B cell (primary cell): ENCODE measurements around the gene ATG7. TPM values are rescaled to one million over a fixed set of nuclear protein-coding genes. Genes with fewer than 3 reads are reported as not detected.
"Not testable (repeated sequence)": the region's sequence is repeated elsewhere in the genome, so short reads cannot be mapped to it uniquely, and the experiment has no call there.

Source experiments
- ATAC-seq: fragments of 200-7000 bp; cut with Tn5 transposase; one replicate; pipeline ENCODE4 v1.10.0; 2021; ENCODE audit warnings: low read depth, mild to moderate bottlenecking, moderate number of reproducible peaks, moderate library complexity
- CTCF ChIA-PET: fragments of 350-600 bp; sonication (Branson Sonifier 250); formaldehyde crosslinking; loops from one replicate; lab custom pipeline; 2021; ENCODE audit warnings: antibody characterized with exemption, inconsistent platforms; lab: Charles Lee
- POLR2A ChIA-PET: fragments of 350-600 bp; sonication (Branson Sonifier 250); formaldehyde crosslinking; loops from one replicate; lab custom pipeline; 2021; ENCODE audit warnings: antibody characterized with exemption; lab: Charles Lee
- DNase-seq: peaks from one replicate; pipeline ENCODE4 v3.0.0; 2013
- H2AFZ ChIP-seq: 2 replicates; pipeline ENCODE4 v1.6.1; 2012; ENCODE audit warnings: mild to moderate bottlenecking, low read depth, low read length; ENCODE audit not compliant: insufficient read depth, poor library complexity, severe bottlenecking
- H3K27ac ChIP-seq, 2 donors: 1 replicate in 1 of 2; 2 replicates in 1 of 2; pipeline ENCODE4 v1.5.1; 2012 to 2013; ENCODE audit warnings: low read length in 2 of 2, mild to moderate bottlenecking in 2 of 2, moderate library complexity in 1 of 2
- H3K27me3 ChIP-seq, 4 experiments: fragments of 200-600 bp in 1 of 4; sonication (generic) in 1 of 4; replicated peaks in 1 of 4; 1 replicate in 2 of 4; 2 replicates in 2 of 4; pipeline versions ENCODE4 v1.6.1 to v1.7.0; 2013 to 2016; ENCODE audit warnings: low read length in 3 of 4, mild to moderate bottlenecking in 2 of 4, mixed read lengths in 1 of 4, moderate library complexity in 1 of 4; ENCODE audit not compliant: insufficient read depth in 4 of 4, control insufficient read depth in 3 of 4; ENCODE audit errors: control extremely low read depth in 1 of 4
- H3K36me3 ChIP-seq, 2 experiments: replicated peaks in 1 of 2; 1 replicate in 1 of 2; 2 replicates in 1 of 2; pipeline versions ENCODE4 v1.6.1 to v1.7.1; 2013; ENCODE audit warnings: low read length in 1 of 2; ENCODE audit not compliant: insufficient read depth in 2 of 2, control insufficient read depth in 1 of 2; ENCODE audit errors: control extremely low read depth in 1 of 2, extremely low read depth in 1 of 2
- H3K4me1 ChIP-seq, 2 donors: fragments of 200-600 bp in 1 of 2; sonication (generic) in 1 of 2; 1 replicate in 1 of 2; 2 replicates in 1 of 2; pipeline versions ENCODE4 v1.5.1 to v1.6.1; 2013 to 2017; ENCODE audit warnings: low read length in 2 of 2; ENCODE audit not compliant: control insufficient read depth in 2 of 2, insufficient read depth in 2 of 2
- H3K4me2 ChIP-seq: replicated peaks from 2 replicates; pipeline ENCODE3; 2012; ENCODE audit warnings: mild to moderate bottlenecking, low read depth, low read length; ENCODE audit not compliant: poor library complexity, severe bottlenecking
- H3K4me3 ChIP-seq, 5 experiments: fragments of 200-600 bp in 1 of 5; sonication (generic) in 1 of 5; 1 replicate in 3 of 5; 2 replicates in 2 of 5; pipeline versions ENCODE4 v1.5.1 to v1.7.0; 2011 to 2016; ENCODE audit warnings: low read length in 4 of 5, mild to moderate bottlenecking in 4 of 5, low read depth in 2 of 5, control low read depth in 1 of 5, moderate library complexity in 1 of 5; ENCODE audit not compliant: insufficient read depth in 1 of 5; ENCODE audit errors: control extremely low read depth in 1 of 5, extremely low read depth in 1 of 5
- H3K79me2 ChIP-seq: fragments of 200-600 bp; sonication (generic); one replicate; pipeline ENCODE4 v1.6.0; 2016; ENCODE audit warnings: low read length; ENCODE audit not compliant: control insufficient read depth, insufficient read depth
- H3K9ac ChIP-seq: fragments of 200-600 bp; sonication (generic); 2 replicates; pipeline ENCODE4 v1.6.1; 2017; ENCODE audit warnings: mild to moderate bottlenecking, low read length, moderate library complexity
- H3K9me3 ChIP-seq, 3 donors: one replicate each; pipeline versions ENCODE4 v1.6.1 to v1.7.1; 2013; ENCODE audit warnings: low read length in 2 of 3; ENCODE audit not compliant: control insufficient read depth in 2 of 3, insufficient read depth in 1 of 3; ENCODE audit errors: control extremely low read depth in 1 of 3
- H4K20me1 ChIP-seq: 2 replicates; pipeline ENCODE4 v1.6.0; 2012; ENCODE audit warnings: mild to moderate bottlenecking, low read length; ENCODE audit not compliant: insufficient read depth, control insufficient read depth, poor library complexity, severe bottlenecking
- H3K27ac Mint-ChIP-seq: one replicate; pipeline ENCODE4 v1.8.0; 2021; ENCODE audit warnings: mixed read lengths
- H3K27me3 Mint-ChIP-seq: one replicate; pipeline ENCODE4 v1.8.0; 2021; ENCODE audit warnings: mixed read lengths
- H3K4me1 Mint-ChIP-seq: one replicate; pipeline ENCODE4 v1.8.0; 2021; ENCODE audit warnings: mixed read lengths
- H3K4me3 Mint-ChIP-seq: one replicate; pipeline ENCODE4 v1.8.0; 2021; ENCODE audit warnings: mixed read lengths
- H3K9me3 Mint-ChIP-seq: one replicate; pipeline ENCODE4 v1.8.0; 2022; ENCODE audit warnings: mixed read lengths; ENCODE audit not compliant: insufficient read depth
- CTCF ChIP-seq: fragments of 200-600 bp; IDR thresholded peaks from one replicate; pipeline ENCODE4 v1.8.0; 2022; ENCODE audit warnings: antibody characterized with exemption, mild to moderate bottlenecking
- EZH2 ChIP-seq: IDR thresholded peaks from 2 replicates; pipeline ENCODE4 v1.6.1; 2012; ENCODE audit warnings: borderline replicate concordance, low read depth, mild to moderate bottlenecking, moderate library complexity, low read length; ENCODE audit not compliant: insufficient read depth, poor library complexity, severe bottlenecking
- WGBS: methylation state at CpG from one replicate; pipeline ENCODE4 v1.1.5; 2013; ENCODE audit warnings: missing lambda C conversion rate; ENCODE audit not compliant: insufficient coverage; 5-methylcytosine and 5-hydroxymethylcytosine counted together
- intact Hi-C: fragments of 100-400 bp; cut with micrococcal nuclease; formaldehyde crosslinking; loops from one replicate; pipeline ENCODE4 v1.10.0; 2022
- polyA plus RNA-seq: library from polyadenylated mRNA; depleted of rRNA; stranded (reverse); fragments of >200 nt; gene quantifications from 2 replicates; pipeline ENCODE4 v1.2.3, GENCODE V29; 2012
- total RNA-seq, 2 donors: library from RNA; stranded (reverse); fragments of 120-200 nt in 1 of 2; gene quantifications; 1 replicate in 1 of 2; 2 replicates in 1 of 2; pipeline versions ENCODE4 v1.2.3 to v1.2.4, GENCODE V29; 2013 to 2022

The ATG7 gene
- total and polyA plus RNA-seq, 2 donors (not counting 1 experiment from before 2014, with no cell fraction given), result 13.9 to 66.4 TPM

DNA sequence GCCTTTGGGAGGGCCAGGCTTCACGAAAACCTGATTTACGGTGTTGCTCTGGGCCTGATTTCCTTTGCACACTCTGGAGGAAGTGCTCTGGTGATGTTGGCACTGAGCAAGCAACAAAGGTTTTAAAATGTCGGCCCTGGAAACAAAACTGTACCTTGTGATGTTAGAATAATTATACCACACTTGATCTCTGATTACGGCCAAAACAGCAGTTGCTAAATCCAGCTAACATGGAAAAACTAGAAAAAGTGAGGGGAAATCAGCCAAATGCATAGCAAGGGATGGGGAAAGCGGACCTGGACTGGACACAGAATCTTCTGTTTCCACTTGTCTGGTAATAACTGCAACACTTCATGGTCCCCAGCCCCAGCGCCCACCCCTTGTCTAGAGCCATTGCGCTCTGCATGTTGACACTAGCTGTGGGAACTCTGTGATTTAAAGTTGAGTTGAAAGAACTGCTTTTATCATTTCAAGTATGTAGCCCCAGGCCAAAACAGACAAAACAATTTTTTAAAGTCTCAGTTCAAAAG is 251.4 kb downstream of the ATG7 start:
- ChIA-PET POLR2A (no interaction called here), CTCF (no interaction called here)
- no peak overlapping the region for H2AFZ ChIP-seq
- Mint-ChIP-seq H3K4me1 (no peaks in the 10 kb centered on the region), H3K4me3 (no peak overlapping the region), H3K27ac (no peak overlapping the region), H3K9me3 (peaks cover 2% of the 10 kb centered on the region), H3K27me3 (no peaks in the 10 kb centered on the region)
- H3K9ac ChIP-seq, result no peak overlapping the region
- no peak for TF ChIP-seq CTCF
- no peak for TF ChIP-seq EZH2
- WGBS, result 59% methylated on average over 3 of the region's 7 CpGs
- intact Hi-C loops, result no loop called here
- no peak overlapping the region for H3K4me3 ChIP-seq
- H3K27ac ChIP-seq, result no peak overlapping the region
- H3K4me2 ChIP-seq, result no peak overlapping the region
- ATAC-seq (no peak), DNase-seq (no peak)
- no peaks in the 10 kb centered on the region for H3K79me2 ChIP-seq
- no peaks in the 10 kb centered on the region for H3K36me3 ChIP-seq
- no peaks in the 10 kb centered on the region for H3K4me1 ChIP-seq
- H3K9me3 ChIP-seq, result peaks cover 0 to 7% (median 0%) of the 10 kb centered on the region in 3 donors
- H3K27me3 ChIP-seq, result no peaks in the 10 kb centered on the region
- H4K20me1 ChIP-seq, result no peaks in the 10 kb centered on the region

DNA sequence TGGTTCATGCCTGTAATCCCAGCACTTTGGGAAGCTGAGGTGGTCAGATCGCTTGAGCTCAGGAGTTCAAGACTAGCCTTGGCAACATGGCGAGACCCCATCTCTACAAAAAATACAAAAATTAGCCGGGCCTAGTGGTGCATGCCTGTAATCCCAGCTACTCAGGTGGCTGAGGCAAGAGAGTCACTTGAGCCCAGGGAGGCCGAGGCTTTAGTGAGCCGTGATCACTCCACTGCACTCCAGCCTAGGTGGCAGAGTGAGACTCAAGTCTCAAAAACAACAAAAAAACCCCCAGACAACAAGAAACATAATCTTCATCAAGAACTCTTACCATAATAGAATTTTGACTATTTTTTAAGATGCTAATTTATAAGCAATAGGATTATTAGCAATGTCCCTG is 253.9 kb downstream of the ATG7 start:
- POLR2A ChIA-PET, result interaction anchor here (0.7 kb wide), 1 partner anchor 29 kb away, joined by 3 read pairs; no protein-coding TSS in a partner anchor

More for the DNA sequence above, 253.9 kb downstream of the ATG7 start:
- H3K27ac ChIP-seq, H3K9me3 ChIP-seq, H3K27me3 ChIP-seq, ATAC-seq, H3K27ac Mint-ChIP-seq, H2AFZ ChIP-seq, H3K4me1 Mint-ChIP-seq, H3K9me3 Mint-ChIP-seq, DNase-seq, H3K27me3 Mint-ChIP-seq, H3K4me2 ChIP-seq, H3K4me3 ChIP-seq, H3K4me3 Mint-ChIP-seq, H3K79me2 ChIP-seq, H4K20me1 ChIP-seq, CTCF ChIA-PET, H3K4me1 ChIP-seq, H3K36me3 ChIP-seq, intact Hi-C loops, H3K9ac ChIP-seq: not testable (repeated sequence)
- WGBS, result 100% methylated on average over 4 of the region's 5 CpGs
